WTC11 (cell line): ENCODE results near the gene MOCS1. TPM values are rescaled to one million over a fixed set of nuclear protein-coding genes. Genes with fewer than 3 reads are reported as not detected.

Source experiments
- ATAC-seq: fragments of 200-7000 bp; cut with Tn5 transposase; 2 replicates; pipeline ENCODE4 v1.10.0; 2021; ENCODE audit warnings: mild to moderate bottlenecking, moderate library complexity
- CTCF ChIA-PET: fragments of 300-600 bp; sonication (Branson Sonifier 250); formaldehyde crosslinking; loops from one replicate; lab custom pipeline; 2021; ENCODE audit warnings: antibody characterized with exemption; lab: Charles Lee
- POLR2A ChIA-PET: fragments of 350-600 bp; sonication (Branson Sonifier 250); formaldehyde crosslinking; loops from one replicate; lab custom pipeline; 2021; ENCODE audit warnings: antibody characterized with exemption; lab: Charles Lee
- DNase-seq: peaks from one replicate; pipeline ENCODE4 v3.0.0; 2021; ENCODE audit warnings: low spot score
- H3K27ac Mint-ChIP-seq: 2 replicates; pipeline ENCODE4 v1.8.0; 2021; ENCODE audit warnings: mixed read lengths
- H3K27me3 Mint-ChIP-seq: 2 replicates; pipeline ENCODE4 v1.8.0; 2021; ENCODE audit warnings: low read depth, mild to moderate bottlenecking, moderate library complexity, mixed read lengths
- H3K36me3 Mint-ChIP-seq: 2 replicates; pipeline ENCODE4 v1.8.0; 2021; ENCODE audit warnings: mixed read lengths
- H3K4me1 Mint-ChIP-seq: 2 replicates; pipeline ENCODE4 v1.8.0; 2022; ENCODE audit warnings: mixed read lengths
- H3K4me3 Mint-ChIP-seq: 2 replicates; pipeline ENCODE4 v1.8.0; 2021; ENCODE audit warnings: mild to moderate bottlenecking, moderate library complexity, mixed read lengths
- H3K9me3 Mint-ChIP-seq: 2 replicates; pipeline ENCODE4 v1.8.0; 2021; ENCODE audit warnings: mixed read lengths
- CREB1 ChIP-seq: sonication (generic); formaldehyde crosslinking; IDR thresholded peaks from 2 replicates; pipeline ENCODE4 v1.8.0; 2023; ENCODE audit warnings: mild to moderate bottlenecking, missing genetic modification reagents
- CREM ChIP-seq: sonication (generic); formaldehyde crosslinking; IDR thresholded peaks from 2 replicates; pipeline ENCODE4 v1.8.1; 2022; ENCODE audit warnings: mild to moderate bottlenecking, missing genetic modification reagents, moderate library complexity
- E2F4 ChIP-seq: sonication (generic); formaldehyde crosslinking; IDR thresholded peaks from 2 replicates; pipeline ENCODE4 v1.8.1; 2022; ENCODE audit warnings: low read depth, mild to moderate bottlenecking, moderate library complexity, missing genetic modification reagents, borderline replicate concordance
- FOXP4 ChIP-seq: sonication (generic); formaldehyde crosslinking; IDR thresholded peaks from 2 replicates; pipeline ENCODE4 v1.8.0; 2022; ENCODE audit warnings: mild to moderate bottlenecking, missing genetic modification reagents
- GRHL2 ChIP-seq: fragments of 250-450 bp; sonication (Bioruptor Pico); IDR thresholded peaks from 2 replicates; pipeline ENCODE4 v1.8.0; 2022; ENCODE audit warnings: mild to moderate bottlenecking, moderate library complexity; ENCODE audit not compliant: insufficient replicate concordance, severe bottlenecking
- GTF2I ChIP-seq: fragments of 250-450 bp; sonication (Bioruptor Pico); conservative IDR thresholded peaks from 2 replicates; pipeline ENCODE4 v1.4.0; 2021; ENCODE audit warnings: mild to moderate bottlenecking
- NFE2L1 ChIP-seq: sonication (generic); formaldehyde crosslinking; IDR thresholded peaks from 2 replicates; pipeline ENCODE4 v1.8.1; 2023; ENCODE audit warnings: missing genetic modification reagents
- NR1H2 ChIP-seq: sonication (generic); formaldehyde crosslinking; IDR thresholded peaks from 2 replicates; pipeline ENCODE4 v1.9.0; 2021; ENCODE audit warnings: mild to moderate bottlenecking, moderate library complexity, missing genetic modification reagents
- RORB ChIP-seq: fragments of 250-450 bp; sonication (Bioruptor Pico); IDR thresholded peaks from 2 replicates; pipeline ENCODE4 v1.9.0; 2021; ENCODE audit warnings: mild to moderate bottlenecking
- TEAD1 ChIP-seq: sonication (generic); formaldehyde crosslinking; IDR thresholded peaks from 2 replicates; pipeline ENCODE4 v1.8.0; 2022; ENCODE audit warnings: mild to moderate bottlenecking, missing genetic modification reagents
- USF1 ChIP-seq: sonication (generic); formaldehyde crosslinking; IDR thresholded peaks from 2 replicates; pipeline ENCODE4 v1.8.0; 2022; ENCODE audit warnings: mild to moderate bottlenecking, missing genetic modification reagents
- USF2 ChIP-seq: sonication (generic); formaldehyde crosslinking; IDR thresholded peaks from 2 replicates; pipeline ENCODE4 v1.8.1; 2023; ENCODE audit warnings: mild to moderate bottlenecking, missing genetic modification reagents, moderate library complexity
- ZNF121 ChIP-seq: sonication (generic); formaldehyde crosslinking; IDR thresholded peaks from 2 replicates; pipeline ENCODE4 v1.8.0; 2023; ENCODE audit warnings: missing genetic modification reagents
- ZNF219 ChIP-seq: sonication (generic); formaldehyde crosslinking; IDR thresholded peaks from 2 replicates; pipeline ENCODE4 v1.8.0; 2023; ENCODE audit warnings: missing genetic modification reagents, mild to moderate bottlenecking, borderline replicate concordance
- ZNF263 ChIP-seq: sonication (generic); formaldehyde crosslinking; IDR thresholded peaks from 2 replicates; pipeline ENCODE4 v1.8.1; 2022; ENCODE audit warnings: low read depth, mild to moderate bottlenecking, moderate library complexity, missing genetic modification reagents
- ZSCAN18 ChIP-seq: fragments of 250-450 bp; sonication (Bioruptor Pico); IDR thresholded peaks from 2 replicates; pipeline ENCODE4 v2.1.2; 2022; ENCODE audit warnings: mild to moderate bottlenecking, moderate library complexity
- total RNA-seq: library from RNA; stranded (reverse); gene quantifications from 3 replicates; pipeline ENCODE4 v1.2.3, GENCODE V29; 2021
- TF ChIP-seq, protein P1 (sequence below): fragments of 250-450 bp; sonication (Bioruptor Pico); IDR thresholded peaks from 2 replicates; pipeline ENCODE4 v1.9.0; 2021; ENCODE audit warnings: mild to moderate bottlenecking, borderline replicate concordance
- TF ChIP-seq, protein P2 (sequence below): sonication (generic); formaldehyde crosslinking; IDR thresholded peaks from 2 replicates; pipeline ENCODE4 v1.8.0; 2023; ENCODE audit warnings: mild to moderate bottlenecking, missing genetic modification reagents

MOCS1 gene
- total RNA-seq, 1 experiment from 2014 or later, result 18.5 TPM

- POLR2A ChIA-PET, result interaction anchor here (0.6 kb wide), 1 partner anchor 45 kb away, joined by 3 read pairs; no protein-coding TSS in a partner anchor
- H3K4me1 Mint-ChIP-seq, result no peaks in the 10 kb centered on the region
- DNase-seq (no peak), ATAC-seq (no peak)
- no peaks in the 10 kb centered on the region for H3K27me3 Mint-ChIP-seq
- TF ChIP-seq ZNF263 (CRISPR knock-in tag) (no peak), USF1 (no peak), ZNF121 (no peak), USF2 (CRISPR knock-in tag) (no peak), CREB1 (CRISPR knock-in tag) (no peak), NFE2L1 (no peak), ZNF219 (CRISPR knock-in tag) (no peak)
- TF ChIP-seq, protein P1, sequence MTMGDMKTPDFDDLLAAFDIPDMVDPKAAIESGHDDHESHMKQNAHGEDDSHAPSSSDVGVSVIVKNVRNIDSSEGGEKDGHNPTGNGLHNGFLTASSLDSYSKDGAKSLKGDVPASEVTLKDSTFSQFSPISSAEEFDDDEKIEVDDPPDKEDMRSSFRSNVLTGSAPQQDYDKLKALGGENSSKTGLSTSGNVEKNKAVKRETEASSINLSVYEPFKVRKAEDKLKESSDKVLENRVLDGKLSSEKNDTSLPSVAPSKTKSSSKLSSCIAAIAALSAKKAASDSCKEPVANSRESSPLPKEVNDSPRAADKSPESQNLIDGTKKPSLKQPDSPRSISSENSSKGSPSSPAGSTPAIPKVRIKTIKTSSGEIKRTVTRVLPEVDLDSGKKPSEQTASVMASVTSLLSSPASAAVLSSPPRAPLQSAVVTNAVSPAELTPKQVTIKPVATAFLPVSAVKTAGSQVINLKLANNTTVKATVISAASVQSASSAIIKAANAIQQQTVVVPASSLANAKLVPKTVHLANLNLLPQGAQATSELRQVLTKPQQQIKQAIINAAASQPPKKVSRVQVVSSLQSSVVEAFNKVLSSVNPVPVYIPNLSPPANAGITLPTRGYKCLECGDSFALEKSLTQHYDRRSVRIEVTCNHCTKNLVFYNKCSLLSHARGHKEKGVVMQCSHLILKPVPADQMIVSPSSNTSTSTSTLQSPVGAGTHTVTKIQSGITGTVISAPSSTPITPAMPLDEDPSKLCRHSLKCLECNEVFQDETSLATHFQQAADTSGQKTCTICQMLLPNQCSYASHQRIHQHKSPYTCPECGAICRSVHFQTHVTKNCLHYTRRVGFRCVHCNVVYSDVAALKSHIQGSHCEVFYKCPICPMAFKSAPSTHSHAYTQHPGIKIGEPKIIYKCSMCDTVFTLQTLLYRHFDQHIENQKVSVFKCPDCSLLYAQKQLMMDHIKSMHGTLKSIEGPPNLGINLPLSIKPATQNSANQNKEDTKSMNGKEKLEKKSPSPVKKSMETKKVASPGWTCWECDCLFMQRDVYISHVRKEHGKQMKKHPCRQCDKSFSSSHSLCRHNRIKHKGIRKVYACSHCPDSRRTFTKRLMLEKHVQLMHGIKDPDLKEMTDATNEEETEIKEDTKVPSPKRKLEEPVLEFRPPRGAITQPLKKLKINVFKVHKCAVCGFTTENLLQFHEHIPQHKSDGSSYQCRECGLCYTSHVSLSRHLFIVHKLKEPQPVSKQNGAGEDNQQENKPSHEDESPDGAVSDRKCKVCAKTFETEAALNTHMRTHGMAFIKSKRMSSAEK (CRISPR knock-in tag), result no peak
- TF ChIP-seq, protein P2, sequence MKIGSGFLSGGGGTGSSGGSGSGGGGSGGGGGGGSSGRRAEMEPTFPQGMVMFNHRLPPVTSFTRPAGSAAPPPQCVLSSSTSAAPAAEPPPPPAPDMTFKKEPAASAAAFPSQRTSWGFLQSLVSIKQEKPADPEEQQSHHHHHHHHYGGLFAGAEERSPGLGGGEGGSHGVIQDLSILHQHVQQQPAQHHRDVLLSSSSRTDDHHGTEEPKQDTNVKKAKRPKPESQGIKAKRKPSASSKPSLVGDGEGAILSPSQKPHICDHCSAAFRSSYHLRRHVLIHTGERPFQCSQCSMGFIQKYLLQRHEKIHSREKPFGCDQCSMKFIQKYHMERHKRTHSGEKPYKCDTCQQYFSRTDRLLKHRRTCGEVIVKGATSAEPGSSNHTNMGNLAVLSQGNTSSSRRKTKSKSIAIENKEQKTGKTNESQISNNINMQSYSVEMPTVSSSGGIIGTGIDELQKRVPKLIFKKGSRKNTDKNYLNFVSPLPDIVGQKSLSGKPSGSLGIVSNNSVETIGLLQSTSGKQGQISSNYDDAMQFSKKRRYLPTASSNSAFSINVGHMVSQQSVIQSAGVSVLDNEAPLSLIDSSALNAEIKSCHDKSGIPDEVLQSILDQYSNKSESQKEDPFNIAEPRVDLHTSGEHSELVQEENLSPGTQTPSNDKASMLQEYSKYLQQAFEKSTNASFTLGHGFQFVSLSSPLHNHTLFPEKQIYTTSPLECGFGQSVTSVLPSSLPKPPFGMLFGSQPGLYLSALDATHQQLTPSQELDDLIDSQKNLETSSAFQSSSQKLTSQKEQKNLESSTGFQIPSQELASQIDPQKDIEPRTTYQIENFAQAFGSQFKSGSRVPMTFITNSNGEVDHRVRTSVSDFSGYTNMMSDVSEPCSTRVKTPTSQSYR (CRISPR knock-in tag), result no peak
- CTCF ChIA-PET, result interaction anchor here (0.6 to 4.1 kb wide), 8 partner anchors 26 to 529 kb away, joined by 3 to 20 read pairs (median 4); no protein-coding TSS in a partner anchor
- no peaks in the 10 kb centered on the region for H3K36me3 Mint-ChIP-seq
- H3K9me3 Mint-ChIP-seq, result no peaks in the 10 kb centered on the region
- no peak overlapping the region for H3K27ac Mint-ChIP-seq
- no peak overlapping the region for H3K4me3 Mint-ChIP-seq
These were observed 42.9 kb downstream of the MOCS1 start for GRCh38 chr6:39891353-39891752.

GRCh38 chr6:39889229-39889628 lies 45.0 kb downstream of the MOCS1 start:
- CTCF ChIA-PET, result no interaction called here
- Mint-ChIP-seq H3K36me3 (no peaks in the 10 kb centered on the region), H3K4me1 (0 out of 2 replicates have a peak, but pooled peaks cover 2% of the 10 kb centered on the region), H3K27ac (no peak overlapping the region), H3K27me3 (no peaks in the 10 kb centered on the region), H3K4me3 (no peak overlapping the region), H3K9me3 (no peaks in the 10 kb centered on the region)
- DNase-seq (no peak), ATAC-seq (no peak)
- POLR2A ChIA-PET, result no interaction called here
- TF ChIP-seq USF1, result no peak
- TF ChIP-seq FOXP4 (CRISPR knock-in tag), result no peak
- TF ChIP-seq NR1H2 (CRISPR knock-in tag), result no peak
- TF ChIP-seq TEAD1 (CRISPR knock-in tag), result no peak
- TF ChIP-seq CREM (CRISPR knock-in tag), result no peak
- no peak for TF ChIP-seq GRHL2 (CRISPR knock-in tag)
- no peak for TF ChIP-seq E2F4 (CRISPR knock-in tag)
- no peak for TF ChIP-seq GTF2I
- no peak for TF ChIP-seq ZSCAN18
- TF ChIP-seq RORB (CRISPR knock-in tag), result no peak
